Measurements from ENCODE around the gene KRT3. TPM values are rescaled to one million over a fixed set of nuclear protein-coding genes. Genes with fewer than 3 reads are reported as not detected.

KRT3 gene
- not detected in 2 replicates for total RNA-seq

GRCh38 chr12:52795694-52796428, at the start of gene KRT3:
TSS of gene KRT3 (minus strand) at chr12:52796117. CDS start at chr12:52796042, 75 bp downstream.
- no peak for DNase-seq (ENCODE audit: low read depth)

GRCh38 chr12:52844386-52844785, 48.5 kb upstream of the KRT3 start:
- no peak for DNase-seq (ENCODE audit: low read depth)

GRCh38 chr12:52839436-52840105, 43.7 kb upstream of the KRT3 start:
- no peak for DNase-seq (ENCODE audit: low read depth)

GRCh38 chr12:52838609-52839435, 42.9 kb upstream of the KRT3 start:
- no peak for DNase-seq (ENCODE audit: low read depth)

- no peak for DNase-seq (ENCODE audit: low read depth)
Observed at GRCh38 chr12:52837781-52838608, 42.1 kb upstream of the KRT3 start.

GRCh38 chr12:52837413-52837741, 41.5 kb upstream of the KRT3 start:
- DNase-seq (ENCODE audit: low read depth), result peak; percentile 67

- DNase-seq (ENCODE audit: low read depth), result no peak
Observed at GRCh38 chr12:52836491-52837412, 40.8 kb upstream of the KRT3 start.

- DNase-seq (ENCODE audit: low read depth), result peak; percentile 26
Observed at GRCh38 chr12:52836042-52836466, 40.1 kb upstream of the KRT3 start.

- DNase-seq (ENCODE audit: low read depth), result no peak
Observed at GRCh38 chr12:52835271-52836041, 39.5 kb upstream of the KRT3 start.

GRCh38 chr12:52834727-52835001, 38.7 kb upstream of the KRT3 start:
- DNase-seq (ENCODE audit: low read depth), result no peak

- no peak for DNase-seq (ENCODE audit: low read depth)
Observed at GRCh38 chr12:52833922-52834726, 38.2 kb upstream of the KRT3 start, which contains the start of gene KRT79. TSS of gene KRT79 (minus strand) at chr12:52834311. CDS start at chr12:52834260, 51 bp downstream.

GRCh38 chr12:52832985-52833905, 37.3 kb upstream of the KRT3 start:
- no peak for DNase-seq (ENCODE audit: low read depth)

GRCh38 chr12:52832451-52832850, 36.5 kb upstream of the KRT3 start:
- DNase-seq (ENCODE audit: low read depth), result no peak

- no peak for DNase-seq (ENCODE audit: low read depth)
Observed at GRCh38 chr12:52831251-52831650, 35.3 kb upstream of the KRT3 start.

- DNase-seq (ENCODE audit: low read depth), result no peak
Observed at GRCh38 chr12:52829986-52830770, 34.3 kb upstream of the KRT3 start.

GRCh38 chr12:52828591-52829021, 32.7 kb upstream of the KRT3 start:
- DNase-seq (ENCODE audit: low read depth), result peak; percentile 48

GRCh38 chr12:52828156-52828555, 32.2 kb upstream of the KRT3 start:
- peak; percentile 57 for DNase-seq (ENCODE audit: low read depth)
